Natural killer cell (primary cell): ENCODE measurements around the gene PPFIA2. TPM values are rescaled to one million over a fixed set of nuclear protein-coding genes. Genes with fewer than 3 reads are reported as not detected.

Experiments used
- ATAC-seq, 3 donors: fragments of 150-1000 bp in 2 of 3; fragments of 200-7000 bp in 1 of 3; cut with Tn5 transposase; 1 replicate in 1 of 3; 2 replicates in 2 of 3; pipeline ENCODE4 v1.10.0; 2021; ENCODE audit warnings: mild to moderate bottlenecking in 2 of 3, moderate library complexity in 2 of 3
- DNase-seq, 2 donors: peaks; one replicate each; pipeline versions ENCODE4 v3.0.0 to v3.0.0-alpha.2; 2013 to 2021; ENCODE audit warnings: mixed read lengths in 1 of 2
- H3K27ac ChIP-seq: one replicate; pipeline ENCODE4 v1.5.1; 2013; ENCODE audit warnings: mild to moderate bottlenecking, low read length
- H3K27me3 ChIP-seq: one replicate; pipeline ENCODE4 v1.6.1; 2013; ENCODE audit warnings: low read length; ENCODE audit not compliant: control insufficient read depth, insufficient read depth
- H3K36me3 ChIP-seq: one replicate; pipeline ENCODE4 v1.6.1; 2013; ENCODE audit warnings: low read length; ENCODE audit not compliant: control insufficient read depth, insufficient read depth
- H3K4me1 ChIP-seq: one replicate; pipeline ENCODE4 v1.6.1; 2013; ENCODE audit warnings: low read length; ENCODE audit not compliant: control insufficient read depth, insufficient read depth
- H3K4me3 ChIP-seq: one replicate; pipeline ENCODE4 v1.5.1; 2013; ENCODE audit warnings: low read length
- H3K9me3 ChIP-seq: one replicate; pipeline ENCODE4 v1.6.1; 2013; ENCODE audit warnings: low read length; ENCODE audit not compliant: control insufficient read depth, insufficient read depth
- H3K27ac Mint-ChIP-seq, 2 donors: one replicate each; pipeline ENCODE4 v1.8.0; 2022; ENCODE audit warnings: mild to moderate bottlenecking in 2 of 2, mixed read lengths in 2 of 2, moderate library complexity in 1 of 2
- H3K27me3 Mint-ChIP-seq, 2 donors: one replicate each; pipeline ENCODE4 v1.8.0; 2022; ENCODE audit warnings: low read depth in 2 of 2, mixed read lengths in 2 of 2
- H3K36me3 Mint-ChIP-seq: one replicate; pipeline ENCODE4 v1.8.0; 2022; ENCODE audit warnings: mixed read lengths
- H3K4me1 Mint-ChIP-seq, 2 donors: one replicate each; pipeline ENCODE4 v1.8.0; 2022; ENCODE audit warnings: mixed read lengths in 2 of 2
- H3K4me3 Mint-ChIP-seq: one replicate; pipeline ENCODE4 v1.8.0; 2022; ENCODE audit warnings: mild to moderate bottlenecking, moderate library complexity, mixed read lengths
- H3K9me3 Mint-ChIP-seq, 2 donors: one replicate each; pipeline ENCODE4 v1.8.0; 2022; ENCODE audit warnings: mixed read lengths in 2 of 2
- WGBS: methylation state at CpG from one replicate; pipeline ENCODE4 v1.1.7; 2013; ENCODE audit warnings: missing lambda C conversion rate; ENCODE audit not compliant: insufficient coverage; 5-methylcytosine and 5-hydroxymethylcytosine counted together
- intact Hi-C: fragments of 100-400 bp; cut with micrococcal nuclease; formaldehyde crosslinking; loops from one replicate; pipeline ENCODE4 v1.14.2; 2022
- total RNA-seq, 4 donors: library from RNA; stranded (reverse); fragments of 120-200 nt in 1 of 4; gene quantifications; one replicate each; pipeline versions ENCODE4 v1.2.3 to v1.2.4, GENCODE V29; 2013 to 2022
- TF ChIP-seq, protein P1 (sequence below): fragments of 200-600 bp; IDR thresholded peaks from one replicate; pipeline ENCODE4 v1.8.0; 2022; ENCODE audit warnings: antibody characterized with exemption

Gene PPFIA2
- total RNA-seq, 3 donors from 2014 or later (not counting 1 experiment from before 2014, with no cell fraction given): not detected

DNA sequence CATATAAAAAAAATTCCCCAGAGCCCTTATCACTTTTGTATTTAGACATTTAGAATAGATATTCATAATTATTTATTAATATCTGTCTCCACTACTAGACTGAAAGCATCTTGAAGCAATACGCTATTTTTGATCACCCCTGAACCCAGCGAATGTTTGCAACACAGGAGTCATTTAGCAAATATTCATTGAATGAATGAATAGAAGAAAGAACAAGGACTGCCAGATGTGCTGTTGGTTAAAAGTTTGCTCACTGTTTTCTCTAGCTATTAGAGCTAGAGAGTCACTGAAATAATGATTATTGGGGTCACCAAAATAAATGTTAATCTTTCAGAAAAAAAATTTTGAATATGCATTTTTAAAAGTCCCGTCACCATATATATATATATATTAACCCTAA, 506.9 kb downstream of the PPFIA2 start:
- Histone ChIP-seq H3K27ac (no peak overlapping the region), H3K9me3 (no peaks in the 10 kb centered on the region), H3K4me3 (no peak overlapping the region), H3K4me1 (no peaks in the 10 kb centered on the region), H3K27me3 (no peaks in the 10 kb centered on the region), H3K36me3 (no peaks in the 10 kb centered on the region)
- Mint-ChIP-seq H3K4me1 (no peaks in the 10 kb centered on the region), H3K9me3 (peaks cover 2 to 17% of the 10 kb centered on the region in 2 donors), H3K27me3 (no peaks in the 10 kb centered on the region), H3K36me3 (no peaks in the 10 kb centered on the region), H3K4me3 (no peak overlapping the region), H3K27ac (no peak overlapping the region)
- TF ChIP-seq, protein P1, sequence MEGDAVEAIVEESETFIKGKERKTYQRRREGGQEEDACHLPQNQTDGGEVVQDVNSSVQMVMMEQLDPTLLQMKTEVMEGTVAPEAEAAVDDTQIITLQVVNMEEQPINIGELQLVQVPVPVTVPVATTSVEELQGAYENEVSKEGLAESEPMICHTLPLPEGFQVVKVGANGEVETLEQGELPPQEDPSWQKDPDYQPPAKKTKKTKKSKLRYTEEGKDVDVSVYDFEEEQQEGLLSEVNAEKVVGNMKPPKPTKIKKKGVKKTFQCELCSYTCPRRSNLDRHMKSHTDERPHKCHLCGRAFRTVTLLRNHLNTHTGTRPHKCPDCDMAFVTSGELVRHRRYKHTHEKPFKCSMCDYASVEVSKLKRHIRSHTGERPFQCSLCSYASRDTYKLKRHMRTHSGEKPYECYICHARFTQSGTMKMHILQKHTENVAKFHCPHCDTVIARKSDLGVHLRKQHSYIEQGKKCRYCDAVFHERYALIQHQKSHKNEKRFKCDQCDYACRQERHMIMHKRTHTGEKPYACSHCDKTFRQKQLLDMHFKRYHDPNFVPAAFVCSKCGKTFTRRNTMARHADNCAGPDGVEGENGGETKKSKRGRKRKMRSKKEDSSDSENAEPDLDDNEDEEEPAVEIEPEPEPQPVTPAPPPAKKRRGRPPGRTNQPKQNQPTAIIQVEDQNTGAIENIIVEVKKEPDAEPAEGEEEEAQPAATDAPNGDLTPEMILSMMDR: no peak
- DNase-seq (no peak), ATAC-seq (no peak)
- 96% methylated on average over 2 of the region's 3 CpGs for WGBS
- intact Hi-C loops: no loop called here

DNA sequence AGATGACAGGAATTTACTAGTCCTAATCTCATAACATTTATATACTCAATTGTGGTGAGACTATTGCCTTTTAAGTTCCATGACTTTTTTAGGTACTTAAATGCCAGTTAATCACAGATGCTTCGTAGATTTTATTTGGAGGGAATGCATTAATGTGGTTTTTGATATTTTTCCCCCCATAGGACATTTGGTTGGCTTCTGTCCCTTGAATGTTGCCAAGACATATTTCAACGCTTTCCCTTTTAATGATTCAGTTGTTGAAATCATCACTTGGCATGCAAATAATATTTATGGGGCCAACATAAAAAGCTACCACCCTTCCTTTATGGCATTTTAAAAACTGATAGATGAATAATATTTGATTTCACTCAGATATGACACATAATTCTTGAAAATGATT, 509.2 kb downstream of the PPFIA2 start:
- no peak overlapping the region for H3K4me3 Mint-ChIP-seq
- H3K4me1 Mint-ChIP-seq: no peaks in the 10 kb centered on the region
- no peaks in the 10 kb centered on the region for H3K27me3 Mint-ChIP-seq
- H3K36me3 Mint-ChIP-seq: no peaks in the 10 kb centered on the region
- WGBS: 80% methylated on average over 1 of the region's 2 CpGs
- TF ChIP-seq, protein P1: no peak
- Histone ChIP-seq H3K36me3 (no peaks in the 10 kb centered on the region), H3K4me3 (no peak overlapping the region), H3K9me3 (no peaks in the 10 kb centered on the region), H3K4me1 (no peaks in the 10 kb centered on the region), H3K27ac (no peak overlapping the region), H3K27me3 (no peaks in the 10 kb centered on the region)
- H3K27ac Mint-ChIP-seq: no peak overlapping the region
- H3K9me3 Mint-ChIP-seq: peaks cover 2 to 8% of the 10 kb centered on the region in 2 donors
- DNase-seq (no peak), ATAC-seq (no peak)
- intact Hi-C loops: no loop called here

DNA sequence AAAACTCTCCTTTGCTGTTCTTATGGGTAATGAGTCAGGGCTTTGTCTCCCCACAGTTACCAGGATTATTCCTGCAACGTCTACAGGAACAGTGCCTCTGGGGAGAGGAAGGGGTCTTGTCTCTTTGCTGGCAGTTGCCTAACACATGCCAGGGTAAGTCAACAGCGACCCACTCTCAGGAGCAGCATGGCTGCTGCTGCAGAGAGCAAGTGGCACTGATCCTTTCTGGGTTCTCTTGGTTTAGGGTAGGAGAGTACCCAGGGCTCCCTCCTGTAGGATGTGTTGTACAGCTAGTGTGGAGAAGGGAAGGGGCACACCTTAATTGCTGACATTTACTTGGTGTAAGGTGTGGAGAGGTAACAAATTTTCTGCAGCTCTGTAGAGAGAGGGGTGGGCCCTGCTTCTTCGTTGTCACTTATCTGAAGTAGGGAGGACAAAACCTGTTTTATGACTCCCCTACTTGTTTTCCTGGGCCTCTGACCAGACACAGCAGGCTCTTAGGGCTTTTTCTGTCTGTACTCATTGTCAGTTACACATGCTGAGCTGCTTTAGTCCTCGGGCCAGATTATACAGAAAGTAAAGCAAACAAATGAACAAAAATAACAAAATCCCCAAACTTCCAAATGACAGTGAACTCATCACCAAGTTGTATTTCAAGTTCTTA, 513.1 kb downstream of the PPFIA2 start:
- H3K36me3 Mint-ChIP-seq: no peaks in the 10 kb centered on the region
- H3K27ac ChIP-seq: no peak overlapping the region
- H3K4me1 ChIP-seq: no peaks in the 10 kb centered on the region
- no peak overlapping the region for H3K27ac Mint-ChIP-seq
- intact Hi-C loops: no loop called here
- no peaks in the 10 kb centered on the region for H3K27me3 ChIP-seq
- no peak overlapping the region for H3K4me3 ChIP-seq
- H3K4me3 Mint-ChIP-seq: no peak overlapping the region
- 59% methylated on average over 4 of the region's 4 CpGs for WGBS
- H3K9me3 Mint-ChIP-seq: peaks cover 4 to 14% of the 10 kb centered on the region in 2 donors
- H3K9me3 ChIP-seq: no peaks in the 10 kb centered on the region
- H3K27me3 Mint-ChIP-seq: no peaks in the 10 kb centered on the region
- H3K36me3 ChIP-seq: no peaks in the 10 kb centered on the region
- H3K4me1 Mint-ChIP-seq: no peaks in the 10 kb centered on the region
- ATAC-seq (no peak), DNase-seq (no peak)
- TF ChIP-seq, protein P1: no peak

DNA sequence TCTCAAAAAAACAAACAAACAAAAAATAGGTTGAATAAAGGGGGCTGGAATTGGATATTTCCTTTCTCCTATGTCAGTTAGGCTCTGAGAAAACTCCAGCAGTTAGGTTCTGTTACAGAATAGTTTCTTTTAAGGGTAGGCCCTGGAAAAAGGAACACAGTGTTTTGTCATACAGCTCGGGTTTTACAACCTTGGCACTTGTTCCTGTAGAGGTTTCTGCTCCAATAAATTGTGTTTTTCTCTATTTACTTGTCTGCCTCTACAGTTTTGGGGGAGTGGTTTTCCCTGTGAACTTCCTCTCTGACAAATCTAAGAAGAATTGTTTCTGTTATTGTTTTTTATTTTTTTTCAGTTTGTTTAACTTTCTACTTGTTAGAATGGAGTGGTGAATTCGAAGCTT, 513.7 kb downstream of the PPFIA2 start:
- H3K27me3 Mint-ChIP-seq: no peaks in the 10 kb centered on the region
- TF ChIP-seq, protein P1: no peak
- no peak overlapping the region for H3K27ac Mint-ChIP-seq
- Histone ChIP-seq H3K27ac (no peak overlapping the region), H3K9me3 (no peaks in the 10 kb centered on the region), H3K4me3 (no peak overlapping the region), H3K36me3 (no peaks in the 10 kb centered on the region), H3K4me1 (no peaks in the 10 kb centered on the region), H3K27me3 (no peaks in the 10 kb centered on the region)
- no peak overlapping the region for H3K4me3 Mint-ChIP-seq
- no peaks in the 10 kb centered on the region for H3K4me1 Mint-ChIP-seq
- H3K9me3 Mint-ChIP-seq: peaks cover 3 to 13% of the 10 kb centered on the region in 2 donors
- 0% methylated on average over 1 of the region's 2 CpGs for WGBS
- no peak for DNase-seq
- H3K36me3 Mint-ChIP-seq: no peaks in the 10 kb centered on the region
- no peak for ATAC-seq
- intact Hi-C loops: no loop called here
